Upper lobe of right lung (tissue), 1 donor: ENCODE data around the gene FOXJ2. TPM values are rescaled to one million over a fixed set of nuclear protein-coding genes. Genes with fewer than 3 reads are reported as not detected.

ENCODE experiments used
- ATAC-seq: fragments of 200-7000 bp; cut with Tn5 transposase; one replicate; pipeline ENCODE4 v1.9.1; 2020; ENCODE audit warnings: mild to moderate bottlenecking, moderate library complexity
- DNase-seq: peaks from one replicate; pipeline ENCODE4 v3.0.0-alpha.2; 2020
- H3K27ac ChIP-seq: fragments of 200-600 bp; one replicate; pipeline ENCODE4 v1.8.0; 2022
- H3K27me3 ChIP-seq: fragments of 200-600 bp; one replicate; pipeline ENCODE4 v1.8.0; 2022; ENCODE audit warnings: mild to moderate bottlenecking
- H3K36me3 ChIP-seq: fragments of 200-600 bp; one replicate; pipeline ENCODE4 v1.8.0; 2022
- H3K4me1 ChIP-seq: fragments of 200-600 bp; one replicate; pipeline ENCODE4 v1.8.0; 2022
- H3K4me3 ChIP-seq: fragments of 200-600 bp; one replicate; pipeline ENCODE4 v1.8.0; 2022; ENCODE audit warnings: mild to moderate bottlenecking
- H3K9me3 ChIP-seq: fragments of 200-600 bp; one replicate; pipeline ENCODE4 v1.8.0; 2022
- intact Hi-C: fragments of 100-400 bp; cut with DNase I; formaldehyde crosslinking; loops from one replicate; pipeline ENCODE4 v1.11.0; 2022
- total RNA-seq: library from RNA; stranded (reverse); fragmentation: NEBNext Ultra II Directional; extraction: Animal tissue kit (Norgen Biotek cat#: 25700); gene quantifications from one replicate; pipeline ENCODE4 v1.2.1, GENCODE V29; 2021
- TF ChIP-seq, protein P1 (sequence below): fragments of 200-600 bp; IDR thresholded peaks from one replicate; pipeline ENCODE4 v1.8.0; 2022; ENCODE audit warnings: antibody characterized with exemption
- donor health status: DM: no; HTN: yes; CAD: no; lungs with severe emphysema.

The FOXJ2 gene
- total RNA-seq, 1 donor from 2014 or later: 20.3 TPM

DNA sequence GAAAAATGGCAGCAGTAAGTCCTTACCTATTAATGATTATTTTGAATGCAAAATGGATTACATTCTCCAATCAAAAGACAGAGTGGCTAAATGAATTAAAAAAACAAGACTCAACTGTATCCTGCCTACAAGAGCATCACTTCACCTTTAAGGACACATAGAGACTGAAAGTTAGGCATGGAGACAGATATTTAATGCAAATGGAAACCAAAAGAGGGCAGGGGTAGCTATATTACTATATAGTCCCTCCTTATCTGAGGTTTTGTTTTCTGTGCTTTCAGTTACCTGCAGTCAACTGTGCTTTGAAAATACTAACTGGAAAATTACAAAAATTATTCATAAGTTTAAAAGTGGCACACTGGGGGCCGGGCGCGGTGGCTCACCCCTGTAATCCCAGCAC, 66.7 kb downstream of the FOXJ2 start:
- H3K27ac ChIP-seq: no peak overlapping the region
- DNase-seq: no peak
- peaks cover 55% of the 10 kb centered on the region for H3K36me3 ChIP-seq
- H3K9me3 ChIP-seq: no peaks in the 10 kb centered on the region
- H3K4me1 ChIP-seq: no peaks in the 10 kb centered on the region
- intact Hi-C loops: no loop called here
- TF ChIP-seq, protein P1, sequence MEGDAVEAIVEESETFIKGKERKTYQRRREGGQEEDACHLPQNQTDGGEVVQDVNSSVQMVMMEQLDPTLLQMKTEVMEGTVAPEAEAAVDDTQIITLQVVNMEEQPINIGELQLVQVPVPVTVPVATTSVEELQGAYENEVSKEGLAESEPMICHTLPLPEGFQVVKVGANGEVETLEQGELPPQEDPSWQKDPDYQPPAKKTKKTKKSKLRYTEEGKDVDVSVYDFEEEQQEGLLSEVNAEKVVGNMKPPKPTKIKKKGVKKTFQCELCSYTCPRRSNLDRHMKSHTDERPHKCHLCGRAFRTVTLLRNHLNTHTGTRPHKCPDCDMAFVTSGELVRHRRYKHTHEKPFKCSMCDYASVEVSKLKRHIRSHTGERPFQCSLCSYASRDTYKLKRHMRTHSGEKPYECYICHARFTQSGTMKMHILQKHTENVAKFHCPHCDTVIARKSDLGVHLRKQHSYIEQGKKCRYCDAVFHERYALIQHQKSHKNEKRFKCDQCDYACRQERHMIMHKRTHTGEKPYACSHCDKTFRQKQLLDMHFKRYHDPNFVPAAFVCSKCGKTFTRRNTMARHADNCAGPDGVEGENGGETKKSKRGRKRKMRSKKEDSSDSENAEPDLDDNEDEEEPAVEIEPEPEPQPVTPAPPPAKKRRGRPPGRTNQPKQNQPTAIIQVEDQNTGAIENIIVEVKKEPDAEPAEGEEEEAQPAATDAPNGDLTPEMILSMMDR: no peak
- H3K27me3 ChIP-seq: no peaks in the 10 kb centered on the region
- H3K4me3 ChIP-seq: no peak overlapping the region
- no peak for ATAC-seq

Other genes with a start within 250 kb of the FOXJ2 start
- gene NANOG, start 243.3 kb upstream of the FOXJ2 start, total RNA-seq: not detected
- gene SLC2A14, start 159.8 kb upstream of the FOXJ2 start, total RNA-seq: not detected
- gene SLC2A3, start 96.5 kb upstream of the FOXJ2 start, total RNA-seq: 153 TPM
- 45.0 TPM for gene C3AR1, start 33.6 kb downstream of the FOXJ2 start, total RNA-seq
- gene NECAP1, start 49.6 kb downstream of the FOXJ2 start, total RNA-seq: 36.7 TPM
- 8.3 TPM for gene CLEC4A, start 90.9 kb downstream of the FOXJ2 start, total RNA-seq
- gene ZNF705A, start 124.3 kb downstream of the FOXJ2 start, total RNA-seq: not detected
- gene FAM90A1, start 194.9 kb downstream of the FOXJ2 start, total RNA-seq: 0.43 TPM